Activated CD4-positive, alpha-beta T cell treated with anti-CD3 and anti-CD28 coated beads, Interleukin-2, amount 50 U/mL, for 4 hours (primary cell): ENCODE data around the gene HES7.
"Not testable (repeated sequence)": the region's sequence is repeated elsewhere in the genome, so short reads cannot be mapped to it uniquely, and the experiment has no call there.

Source experiments
- DNase-seq, 2 experiments: peaks; one replicate each; pipeline ENCODE4 v3.0.0-alpha.2; 2020

The HES7 gene

DNA sequence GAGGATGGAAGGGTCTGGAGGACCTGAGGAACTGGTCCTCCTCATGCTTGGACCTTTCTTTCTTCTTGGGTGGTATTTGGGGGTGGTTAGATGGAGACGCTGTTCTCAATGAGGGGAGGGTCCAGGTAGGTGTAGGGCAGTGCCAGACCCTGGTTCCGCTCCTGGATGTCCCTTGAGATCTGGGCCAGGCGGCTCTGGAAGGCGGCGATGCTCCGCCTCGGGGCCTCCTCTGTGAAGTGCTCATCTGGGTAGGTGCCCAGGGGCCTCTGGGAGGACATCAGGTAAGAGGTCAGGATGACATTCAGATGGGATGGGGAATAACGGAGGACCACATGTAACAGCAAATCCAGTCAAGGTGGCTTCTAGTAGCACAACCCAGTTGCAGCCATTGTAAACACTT lies 27.4 kb downstream of the HES7 start:
- no peak for DNase-seq

DNA sequence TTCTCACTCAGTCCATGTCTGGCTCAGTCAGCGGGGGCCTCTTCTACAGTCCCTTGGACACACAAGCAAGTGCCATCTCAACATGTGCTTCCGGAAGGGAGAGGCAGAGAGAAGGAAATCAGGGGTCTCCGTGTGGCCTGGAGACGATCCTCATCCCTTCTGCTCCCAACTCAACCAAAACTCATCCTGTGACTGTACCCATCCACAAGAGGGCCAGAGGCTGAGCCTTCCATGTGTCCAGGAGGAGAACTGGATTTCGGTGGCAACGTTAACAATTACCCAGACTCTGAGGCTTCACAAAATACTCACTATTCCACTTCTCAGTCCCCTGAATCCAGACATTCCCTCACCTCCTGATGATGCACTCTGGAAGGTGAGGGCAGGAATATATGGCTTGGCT lies 28.5 kb downstream of the HES7 start:
- no peak for DNase-seq

DNA sequence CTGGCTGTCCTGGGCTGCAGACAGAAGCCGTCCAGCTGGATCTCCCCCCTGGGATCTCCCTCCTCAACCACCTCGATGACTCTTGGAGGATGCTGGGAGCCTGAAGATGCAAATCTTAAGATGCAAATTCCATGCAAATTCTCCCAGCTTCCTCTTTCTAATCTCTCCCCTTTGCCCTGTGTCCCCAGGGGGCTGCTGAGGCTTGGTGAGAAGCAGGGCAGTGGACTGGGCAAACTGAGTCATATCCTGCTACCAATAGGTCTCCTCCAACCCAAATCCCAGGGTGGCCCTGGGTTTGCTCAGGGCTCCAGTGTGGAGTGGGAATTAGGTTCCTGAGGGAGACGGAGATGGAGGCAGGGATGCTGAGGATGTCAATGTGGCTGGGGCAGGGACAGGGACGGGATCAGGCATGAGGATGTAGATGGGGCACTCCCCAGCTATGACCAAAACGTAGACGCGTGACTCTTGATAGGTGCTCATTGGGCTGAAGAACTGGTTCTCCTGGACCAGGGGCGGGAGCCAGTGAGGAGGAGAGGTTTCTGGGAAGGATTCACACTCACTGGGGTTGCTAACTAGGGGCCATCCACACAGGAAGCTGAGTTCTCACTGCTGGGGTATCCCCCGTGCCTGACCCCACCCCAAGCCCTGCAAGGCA lies 32.7 kb downstream of the HES7 start:
- no peak for DNase-seq

DNA sequence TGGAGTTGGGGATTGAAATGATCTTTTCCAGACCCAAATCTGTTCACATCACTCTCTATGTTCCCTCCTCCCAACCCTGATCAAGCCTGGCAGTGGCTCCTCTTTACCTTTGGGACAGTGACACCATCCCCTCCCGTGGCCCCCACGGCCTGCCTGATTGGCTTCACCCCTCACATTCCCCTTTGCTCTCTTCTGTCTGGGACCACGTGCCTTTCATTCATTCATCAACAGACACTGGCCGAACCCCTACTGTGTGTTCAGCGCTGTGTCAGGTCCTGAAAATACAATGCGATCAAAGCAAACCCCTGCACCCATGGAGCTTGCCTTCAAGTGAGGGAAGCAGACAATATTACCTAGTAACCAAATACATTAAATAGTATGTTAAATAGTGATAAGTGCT lies 34.2 kb downstream of the HES7 start:
- no peak for DNase-seq

DNA sequence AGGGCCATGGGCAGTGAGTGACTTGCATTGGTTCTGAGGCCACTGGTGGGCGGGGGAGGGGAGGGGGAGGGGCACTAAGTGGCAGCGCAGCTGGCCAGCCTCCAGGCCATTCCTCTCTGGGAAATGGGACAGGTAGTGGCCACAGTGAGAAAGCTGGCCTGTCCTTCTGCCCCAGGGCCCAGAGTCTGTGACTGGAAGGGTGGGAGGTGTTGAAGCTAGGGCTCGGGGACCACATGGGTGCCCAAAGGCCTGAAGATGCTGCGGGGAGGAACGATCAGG lies 36.0 kb downstream of the HES7 start:
- DNase-seq, result no peak

DNA sequence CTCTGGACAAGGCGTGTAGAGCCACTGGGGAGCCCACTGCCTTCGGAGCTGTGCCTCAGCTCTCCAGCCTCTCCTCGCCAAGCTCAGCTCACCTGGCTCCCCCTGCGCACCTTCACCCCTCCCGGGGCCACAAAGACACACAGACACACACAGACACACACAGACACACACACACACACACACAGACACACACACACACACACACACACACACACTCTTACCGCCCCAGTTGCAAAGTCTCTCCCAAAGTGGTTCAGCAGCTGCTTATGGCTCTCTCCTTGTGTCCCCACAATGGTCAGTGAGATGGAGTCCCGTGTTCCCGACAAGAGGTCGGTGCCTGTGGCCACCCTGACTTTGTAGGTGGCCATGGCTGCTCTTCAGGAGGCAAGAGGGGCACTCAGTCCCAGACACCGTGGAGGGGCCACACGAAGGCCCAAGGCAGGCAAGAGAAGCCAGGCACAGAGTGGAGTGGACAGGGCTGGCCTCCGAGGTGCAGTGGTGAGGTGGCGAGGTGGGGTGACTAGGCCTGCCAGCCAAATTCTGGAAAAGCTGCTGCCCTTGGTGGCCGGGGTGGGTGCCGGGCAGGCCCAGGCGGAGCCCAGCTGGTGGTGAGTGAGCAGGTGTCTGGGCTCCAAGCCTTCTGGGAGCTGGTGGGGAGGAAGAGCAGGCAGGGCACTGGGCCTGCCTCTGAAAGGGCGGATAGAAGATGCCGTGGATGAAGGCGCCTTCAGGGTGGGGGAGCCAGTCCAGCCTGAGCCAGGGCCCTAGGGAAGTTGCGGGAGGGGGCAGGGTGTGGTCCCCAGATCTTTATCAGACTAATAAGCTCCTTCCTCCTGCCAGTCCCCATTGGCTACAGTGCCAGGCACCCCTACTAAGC lies 36.6 kb downstream of the HES7 start, which contains the start of gene ALOX12B:
Gene ALOX12B, minus strand, starts transcription at position 642 of the 877 bp plus-strand sequence. Its CDS starts 274 bp downstream, at position 368.
- no peak for DNase-seq

DNA sequence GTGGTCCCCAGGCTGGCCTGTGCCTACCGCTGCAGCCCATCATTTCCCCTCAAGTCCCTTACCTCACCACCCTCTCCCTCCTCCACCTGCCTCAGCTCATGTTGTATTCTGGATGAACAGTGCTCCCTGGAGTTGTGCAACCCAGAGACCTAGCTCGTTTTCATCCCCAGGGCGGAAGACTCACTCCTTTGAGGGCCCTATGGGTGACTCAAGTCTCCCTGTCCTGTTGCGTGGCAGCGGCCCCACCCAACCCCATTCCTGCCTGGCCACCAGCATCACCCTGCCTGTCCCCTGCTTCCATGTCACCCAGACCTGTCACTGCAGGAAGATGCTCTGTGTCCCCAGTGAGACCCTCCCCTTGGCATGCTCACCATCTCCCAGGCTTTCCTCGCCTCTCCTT lies 39.7 kb downstream of the HES7 start:
- no peak for DNase-seq

DNA sequence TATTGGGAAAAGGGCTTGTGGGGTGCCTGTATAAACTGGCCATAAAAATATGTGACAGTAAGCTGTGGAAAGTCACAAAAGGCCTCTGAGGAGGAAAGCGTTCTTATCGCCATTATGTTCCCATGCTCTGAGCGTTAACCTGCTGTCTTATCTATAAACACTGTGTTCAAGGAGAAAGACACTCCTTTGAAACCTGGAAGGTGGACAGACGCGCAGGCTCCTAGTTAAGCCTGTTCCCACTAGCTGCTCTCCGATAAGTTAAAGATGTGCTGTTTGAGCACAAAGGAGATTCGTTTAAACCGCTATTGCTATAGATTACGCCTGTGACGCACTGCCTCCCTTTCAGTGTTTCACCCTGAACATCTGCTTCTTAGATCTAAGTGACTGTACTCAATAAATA lies 41.6 kb downstream of the HES7 start:
- no peak for DNase-seq

DNA sequence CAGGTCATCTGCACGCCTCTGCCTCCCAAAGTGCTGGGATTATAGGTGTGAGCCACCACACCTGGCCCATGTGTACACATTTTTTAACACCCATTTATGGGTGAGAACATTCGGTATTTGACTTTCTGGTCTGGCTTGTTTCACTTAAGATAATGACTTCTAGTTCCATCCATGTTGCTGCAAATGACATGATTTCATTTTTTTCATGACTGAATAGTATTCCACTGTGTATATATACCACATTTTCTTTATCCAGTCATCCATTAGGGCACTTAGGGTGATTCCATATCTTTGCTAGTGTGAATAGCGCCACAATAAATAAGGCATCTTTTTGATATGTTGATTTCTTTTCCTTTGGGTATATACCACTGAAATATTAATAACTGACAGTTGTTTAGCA lies 42.0 kb downstream of the HES7 start:
- no peak for DNase-seq

DNA sequence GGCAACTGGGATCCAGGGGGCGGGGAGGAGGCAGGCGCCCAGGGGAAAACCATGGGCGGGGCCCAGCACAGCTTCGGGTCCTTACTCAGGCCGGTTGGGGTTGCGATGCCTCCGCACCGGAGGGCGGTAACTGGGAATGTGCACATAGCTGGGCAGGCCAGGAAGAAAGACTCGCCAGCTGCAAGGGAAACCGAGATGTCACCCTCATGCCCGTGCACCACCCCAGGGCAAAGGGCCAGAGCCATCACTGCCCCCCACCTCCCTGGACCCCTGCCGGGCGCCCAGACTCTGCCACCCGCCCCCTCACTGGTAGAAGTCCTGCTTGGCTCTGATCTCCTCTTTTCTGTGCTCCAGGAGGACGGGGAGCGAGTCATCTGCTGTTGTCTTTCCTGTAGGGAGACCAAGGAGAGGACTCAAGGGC lies 43.1 kb downstream of the HES7 start:
- DNase-seq, result no peak

DNA sequence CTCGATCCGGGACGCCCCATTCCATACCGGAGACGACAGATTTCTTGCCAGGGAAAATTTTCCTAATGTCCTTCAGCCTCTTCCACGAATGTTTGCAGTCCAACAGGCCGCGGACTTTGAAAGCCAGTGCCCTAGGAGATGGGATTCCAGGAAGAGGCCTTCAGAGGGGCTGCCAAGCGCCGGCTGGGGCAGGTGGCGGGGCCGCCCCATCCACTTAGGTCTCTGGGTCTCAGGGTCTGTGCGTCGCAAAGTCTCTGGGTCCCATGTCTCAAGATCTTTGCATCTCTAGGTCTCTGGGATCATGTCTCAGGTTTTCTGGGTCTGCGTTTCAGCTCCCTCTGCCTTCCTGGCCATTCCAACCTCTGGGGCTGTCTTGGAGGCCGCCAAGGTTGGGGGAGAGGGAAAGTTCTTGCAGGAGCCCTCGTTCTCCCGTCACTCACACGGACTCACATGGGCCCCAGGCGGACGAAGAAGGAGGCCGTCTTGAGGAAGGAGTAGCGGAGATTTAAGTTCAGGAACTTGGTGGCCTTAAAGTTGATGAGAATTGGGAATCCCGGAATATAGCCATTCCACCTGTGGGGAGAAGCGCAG lies 43.6 kb downstream of the HES7 start:
- DNase-seq, result no peak

DNA sequence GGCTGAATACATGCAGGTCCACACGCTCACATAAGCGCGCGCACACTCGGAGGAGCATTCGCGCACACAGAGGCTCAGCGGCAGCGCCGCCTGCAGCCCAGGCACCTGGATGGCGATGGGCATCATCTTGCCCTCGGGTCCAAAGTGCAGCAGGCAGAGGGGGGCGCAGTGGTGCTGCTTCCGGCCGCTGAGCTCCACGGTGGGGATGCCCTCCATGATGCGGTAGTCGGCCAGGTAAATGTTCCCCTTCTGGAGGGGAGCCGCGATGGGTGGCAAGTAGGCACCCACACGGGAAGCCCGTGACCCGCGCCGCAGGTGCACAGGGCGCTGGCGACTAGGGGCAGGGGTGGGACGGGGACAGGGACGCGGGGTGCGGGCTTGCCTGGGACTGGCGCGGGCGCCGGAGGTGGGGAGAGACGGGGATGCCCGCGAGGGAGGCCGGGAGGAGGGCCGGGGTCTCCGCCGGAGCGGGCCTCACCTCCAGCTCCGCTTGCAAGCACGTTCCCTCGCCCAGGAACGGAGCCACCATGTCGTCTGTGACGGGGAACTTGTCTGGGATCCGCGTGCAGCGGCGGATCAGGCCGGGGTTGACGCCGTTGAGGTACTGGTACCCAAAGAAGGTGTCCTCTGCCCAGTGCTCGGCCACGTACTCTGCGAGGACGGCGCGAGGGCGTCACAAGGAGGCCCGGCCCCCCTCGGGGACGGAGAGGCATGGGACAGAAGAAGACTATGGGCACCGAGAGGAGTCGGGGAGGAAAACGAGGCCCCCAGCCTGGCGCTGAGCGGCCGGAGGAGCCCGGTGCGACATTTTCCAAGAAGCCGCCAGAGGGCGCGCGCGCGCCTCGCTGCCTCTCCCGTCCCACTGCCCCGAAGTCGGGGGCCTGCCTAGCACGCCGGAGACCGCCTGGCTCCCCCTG lies 44.4 kb downstream of the HES7 start:
- peak; percentile 68 to 70 for DNase-seq

DNA sequence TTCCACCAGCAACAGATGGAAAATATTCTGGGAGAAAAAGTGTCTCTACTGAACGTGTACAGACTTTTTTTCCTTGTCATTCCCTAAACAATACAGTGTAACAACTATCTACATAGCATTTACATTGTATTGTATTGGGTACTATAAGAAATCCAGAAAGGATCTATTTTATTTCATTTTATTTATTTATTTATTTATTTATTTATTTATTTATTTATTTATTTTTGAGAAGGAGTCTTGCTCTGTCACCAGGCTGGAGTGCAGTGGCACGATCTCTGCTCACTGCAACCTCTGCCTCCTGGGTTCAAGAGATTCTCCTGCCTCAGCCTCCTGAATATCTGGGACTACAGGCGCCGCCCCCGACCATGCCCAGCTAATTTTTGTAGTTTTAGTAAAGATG lies 46.0 kb downstream of the HES7 start:
- not testable (repeated sequence) for DNase-seq

DNA sequence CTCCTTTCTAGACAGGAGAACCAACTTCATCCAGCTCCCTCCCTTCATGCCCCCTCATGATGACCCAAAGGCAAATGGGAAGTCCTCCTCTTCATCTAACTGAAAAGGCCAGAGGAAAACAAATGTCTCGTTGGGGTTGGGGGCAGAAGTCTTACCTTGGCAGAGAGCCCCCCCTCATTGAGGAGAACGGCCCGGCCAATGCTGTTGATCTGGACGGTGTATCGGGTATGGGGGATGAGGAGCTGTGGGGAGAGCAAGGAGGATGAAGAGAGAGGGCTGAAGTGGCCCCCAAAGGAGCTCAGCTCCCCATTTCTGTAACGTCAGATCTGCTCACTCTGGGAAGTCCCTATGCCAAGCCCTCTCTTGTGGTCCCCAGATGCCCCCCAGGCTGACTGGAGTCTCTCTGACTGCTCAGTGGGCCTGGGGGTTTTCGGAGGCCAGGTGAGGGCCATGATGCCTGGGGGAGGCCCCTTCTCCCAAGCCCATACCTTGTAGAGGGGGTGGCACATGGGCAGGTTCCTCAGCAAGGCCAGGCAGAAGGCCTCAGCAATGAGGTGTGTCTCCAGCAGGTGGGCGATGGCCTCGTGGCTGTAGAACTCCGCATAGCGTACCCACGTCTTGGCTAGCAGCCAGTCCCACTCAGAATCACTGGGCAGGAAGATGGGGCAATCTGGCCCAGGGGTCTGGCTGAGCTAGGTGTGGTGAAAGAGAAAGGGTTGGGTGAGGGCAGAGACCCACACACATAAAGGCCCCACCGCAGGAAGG lies 47.2 kb downstream of the HES7 start:
- DNase-seq, result no peak

DNA sequence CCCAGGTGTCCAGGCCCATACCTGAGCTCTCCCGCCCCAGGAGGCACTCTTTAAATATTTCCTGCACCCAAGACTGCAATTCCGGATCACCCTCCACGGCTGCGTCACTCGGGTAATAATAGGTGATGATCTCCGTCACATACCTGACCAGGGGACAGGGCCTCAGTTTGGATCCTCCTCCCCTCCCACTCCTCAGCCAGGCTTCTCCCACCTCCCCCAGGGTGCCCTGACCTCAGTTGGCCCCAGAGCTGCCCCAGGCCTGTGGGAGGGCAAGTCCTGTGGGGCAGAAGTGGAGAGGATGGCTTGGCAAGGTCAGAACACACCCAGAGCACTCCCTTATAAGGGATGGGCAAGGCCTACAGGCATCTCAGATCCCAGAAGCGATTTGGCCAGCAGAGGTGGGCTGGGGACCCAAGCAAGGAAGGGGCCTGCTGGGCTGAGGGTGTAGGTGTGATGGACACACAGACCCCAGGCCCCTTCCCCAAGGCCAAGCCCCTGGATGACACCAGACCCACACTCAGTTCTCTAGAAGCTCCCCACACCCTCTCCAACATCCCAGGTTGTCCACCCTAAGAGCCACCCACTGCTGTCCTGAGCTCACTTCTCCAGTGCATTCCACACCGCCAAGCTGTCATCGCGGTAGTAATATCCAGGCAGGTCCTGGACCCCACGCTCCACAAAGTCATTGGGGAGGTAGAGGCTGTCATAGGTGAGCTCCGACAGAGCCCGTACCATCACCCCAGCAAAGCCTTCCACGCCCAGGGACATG lies 48.1 kb downstream of the HES7 start:
- DNase-seq, result no peak

DNA sequence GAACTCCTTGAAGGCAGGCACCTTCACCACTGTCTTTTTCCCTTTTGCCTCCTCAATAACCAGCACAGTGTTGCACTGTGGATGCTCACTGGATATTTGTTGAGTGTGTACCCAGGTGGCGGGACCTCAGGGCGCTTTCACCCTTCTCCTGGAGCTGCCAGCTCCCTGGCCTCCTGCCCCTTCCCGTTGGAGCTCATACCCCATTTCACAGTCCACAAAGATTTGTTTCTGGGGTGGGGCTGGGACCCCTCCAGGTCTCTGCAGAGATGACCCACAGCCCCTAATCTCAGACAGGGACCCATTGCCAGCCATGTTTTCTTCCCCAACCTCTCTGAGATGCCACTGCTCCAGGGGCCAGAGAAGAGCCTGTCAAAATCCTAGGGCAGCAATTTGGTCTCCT lies 48.8 kb downstream of the HES7 start:
- no peak for DNase-seq

DNA sequence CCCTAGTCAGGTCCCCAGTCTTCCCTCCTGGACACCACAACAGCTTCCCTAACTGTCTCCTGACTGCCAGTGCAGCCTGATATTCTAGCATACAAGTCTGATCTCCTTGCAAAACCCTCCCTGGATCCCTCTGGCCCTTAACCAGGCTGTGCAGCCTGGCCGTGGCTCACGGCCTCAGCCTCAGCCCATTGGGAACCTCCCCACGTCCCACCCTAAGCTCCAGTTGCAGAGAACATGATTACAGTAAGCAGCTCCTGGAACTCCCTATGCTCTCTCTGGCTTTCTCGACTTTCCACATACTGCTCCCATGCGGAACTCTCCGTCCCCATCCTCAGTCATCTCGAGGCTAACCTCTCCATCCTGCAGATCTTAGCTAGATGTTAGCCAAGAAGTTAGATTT lies 49.4 kb downstream of the HES7 start:
- no peak for DNase-seq

DNA sequence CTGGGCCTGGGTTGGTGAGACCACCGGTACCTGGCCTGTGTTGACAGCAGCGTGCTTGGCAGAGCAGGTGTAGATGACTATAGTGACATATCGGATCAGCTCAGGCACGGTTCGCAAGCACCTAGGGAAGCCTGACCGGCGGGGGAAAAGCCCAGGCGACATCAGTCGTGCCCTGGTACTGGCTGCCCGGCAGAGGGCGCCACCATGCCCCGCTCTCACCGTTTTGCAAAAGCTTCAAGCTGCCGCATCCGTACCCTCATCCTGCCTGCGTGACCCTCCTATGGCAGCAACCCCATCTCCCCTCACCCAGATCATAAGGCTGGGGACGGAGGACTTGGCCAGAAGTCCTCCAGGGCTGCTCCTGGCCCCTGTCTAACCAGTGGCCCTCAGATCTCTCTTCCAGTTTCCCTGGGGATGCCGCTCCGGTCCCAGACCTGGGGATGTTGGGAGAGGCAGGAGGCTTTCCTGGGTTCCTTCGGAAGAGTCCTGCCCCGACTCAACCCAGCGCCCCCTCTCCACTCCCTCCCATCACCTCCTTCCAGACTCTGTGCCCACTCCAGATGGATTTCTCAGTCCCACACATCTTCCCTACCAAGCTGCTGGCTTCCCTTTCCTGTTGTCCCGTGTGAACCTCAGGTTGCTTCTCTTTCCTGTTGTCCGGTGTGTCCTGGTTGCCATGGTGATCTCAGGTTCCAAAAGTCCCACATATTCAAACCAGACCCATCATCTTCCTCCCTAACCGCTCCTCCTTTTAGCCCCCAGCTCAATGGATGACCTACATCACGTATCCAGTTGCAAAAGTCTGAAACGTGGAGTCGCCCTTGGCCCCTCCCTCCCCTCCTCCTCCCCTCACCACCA lies 50.0 kb downstream of the HES7 start:
- DNase-seq, result peak; percentile 86

DNA sequence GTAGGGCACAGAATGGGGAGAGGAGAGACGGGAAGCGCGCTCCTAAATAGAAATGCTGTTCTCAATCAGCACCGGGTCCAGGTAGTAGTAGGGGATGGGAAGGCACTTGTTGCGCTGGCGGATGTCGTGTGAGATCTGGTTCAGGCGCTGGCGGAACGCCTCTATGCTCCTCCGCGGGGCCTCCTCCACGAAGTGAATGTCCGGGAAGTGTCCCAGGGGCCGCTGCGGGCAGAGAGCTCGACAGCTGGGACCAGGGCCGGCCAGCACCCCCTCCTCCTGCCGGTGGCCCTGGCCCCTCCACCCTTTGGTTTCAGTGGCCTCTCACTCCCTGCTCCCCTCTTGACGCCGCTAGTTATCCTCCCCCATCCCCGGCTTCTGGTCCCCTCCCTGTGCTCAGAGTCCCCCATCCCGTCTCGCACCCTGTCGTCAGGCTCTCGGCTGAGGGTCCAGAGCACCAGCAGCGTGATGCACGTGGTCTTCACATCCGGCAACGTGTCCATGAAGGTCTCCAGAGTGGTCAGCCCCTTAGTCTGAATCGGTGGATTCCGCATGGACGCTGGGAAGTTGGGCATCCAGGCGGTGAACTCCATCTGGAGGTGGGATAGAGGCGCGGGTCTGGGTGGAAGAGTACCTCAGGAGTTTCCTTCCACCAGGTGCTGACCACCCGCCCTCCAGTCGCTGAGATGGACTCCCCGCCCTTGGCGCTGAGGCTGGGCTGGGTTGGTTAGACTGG lies 51.0 kb downstream of the HES7 start:
- DNase-seq, result peak; percentile 26 to 32

DNA sequence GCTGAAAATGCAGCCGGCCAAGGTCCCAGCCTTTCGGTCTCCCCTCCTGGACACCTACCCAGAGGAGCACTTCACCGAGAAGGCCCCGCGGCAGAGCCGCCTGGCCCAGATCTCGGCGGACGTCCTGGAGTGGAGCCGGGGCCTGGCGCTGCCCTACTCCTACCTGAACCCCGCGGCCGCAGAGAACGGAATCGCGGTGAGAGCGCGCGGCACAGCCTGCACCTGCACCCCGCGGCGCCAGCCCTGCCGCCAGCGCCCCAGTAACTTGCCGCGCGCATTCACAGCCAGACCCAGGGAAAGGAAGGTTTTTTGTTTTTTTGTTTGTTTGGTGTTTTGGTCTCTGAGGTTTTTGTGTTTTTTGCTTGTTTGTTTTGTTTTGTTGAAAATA lies 51.6 kb downstream of the HES7 start:
- DNase-seq, result no peak
